HG03439 (cell line): Measurements from ENCODE around the gene FZD7.

Experiments
- ATAC-seq: cut with Tn5 transposase; IDR thresholded peaks from one replicate; pipeline ENCODE4 v1.9.1; 2021; ENCODE audit warnings: mild to moderate bottlenecking, moderate library complexity; ENCODE audit not compliant: unreplicated experiment

FZD7 gene

GRCh38 chr2:202035941-202036372 lies 2.3 kb downstream of the FZD7 start:
- ATAC-seq: no peak

GRCh38 chr2:202036601-202037037 lies 3.0 kb downstream of the FZD7 start:
- ATAC-seq: no peak

GRCh38 chr2:202037086-202037485 lies 3.4 kb downstream of the FZD7 start:
- no peak for ATAC-seq

- no peak for ATAC-seq
Observed at GRCh38 chr2:202038471-202039277, 5.0 kb downstream of the FZD7 start.

- no peak for ATAC-seq
Observed at GRCh38 chr2:202039278-202040078, 5.8 kb downstream of the FZD7 start.

GRCh38 chr2:202040079-202040844 lies 6.6 kb downstream of the FZD7 start:
- ATAC-seq: no peak

GRCh38 chr2:202042444-202042843 lies 8.8 kb downstream of the FZD7 start:
- no peak for ATAC-seq

GRCh38 chr2:202043475-202043874 lies 9.8 kb downstream of the FZD7 start:
- no peak for ATAC-seq

- no peak for ATAC-seq
Observed at GRCh38 chr2:202044777-202045176, 11.1 kb downstream of the FZD7 start.

GRCh38 chr2:202046572-202046971 lies 12.9 kb downstream of the FZD7 start:
- ATAC-seq: no peak

- ATAC-seq: no peak
Observed at GRCh38 chr2:202049092-202049728, 15.6 kb downstream of the FZD7 start.

GRCh38 chr2:202049840-202050239 lies 16.2 kb downstream of the FZD7 start:
- no peak for ATAC-seq

GRCh38 chr2:202050652-202051051 lies 17.0 kb downstream of the FZD7 start:
- ATAC-seq: no peak

- no peak for ATAC-seq
Observed at GRCh38 chr2:202051499-202052161, 18.0 kb downstream of the FZD7 start.

- ATAC-seq: no peak
Observed at GRCh38 chr2:202052235-202052634, 18.6 kb downstream of the FZD7 start.

- ATAC-seq: no peak
Observed at GRCh38 chr2:202054679-202055078, 21.0 kb downstream of the FZD7 start.

GRCh38 chr2:202056611-202057010 lies 23.0 kb downstream of the FZD7 start:
- no peak for ATAC-seq

- ATAC-seq: no peak
Observed at GRCh38 chr2:202060218-202060617, 26.6 kb downstream of the FZD7 start.

GRCh38 chr2:202061695-202062094 lies 28.0 kb downstream of the FZD7 start:
- ATAC-seq: no peak

GRCh38 chr2:202064171-202064880 lies 30.7 kb downstream of the FZD7 start:
- ATAC-seq: no peak
